ENCODE results near the gene CMKLR1. TPM values are rescaled to one million over a fixed set of nuclear protein-coding genes. Genes with fewer than 3 reads are reported as not detected.

Gene CMKLR1
- total RNA-seq, 3 donors from 2014 or later (not counting 1 experiment from before 2014, with no cell fraction given), result 40.7 to 99.1 (median 63.2) TPM

DNA sequence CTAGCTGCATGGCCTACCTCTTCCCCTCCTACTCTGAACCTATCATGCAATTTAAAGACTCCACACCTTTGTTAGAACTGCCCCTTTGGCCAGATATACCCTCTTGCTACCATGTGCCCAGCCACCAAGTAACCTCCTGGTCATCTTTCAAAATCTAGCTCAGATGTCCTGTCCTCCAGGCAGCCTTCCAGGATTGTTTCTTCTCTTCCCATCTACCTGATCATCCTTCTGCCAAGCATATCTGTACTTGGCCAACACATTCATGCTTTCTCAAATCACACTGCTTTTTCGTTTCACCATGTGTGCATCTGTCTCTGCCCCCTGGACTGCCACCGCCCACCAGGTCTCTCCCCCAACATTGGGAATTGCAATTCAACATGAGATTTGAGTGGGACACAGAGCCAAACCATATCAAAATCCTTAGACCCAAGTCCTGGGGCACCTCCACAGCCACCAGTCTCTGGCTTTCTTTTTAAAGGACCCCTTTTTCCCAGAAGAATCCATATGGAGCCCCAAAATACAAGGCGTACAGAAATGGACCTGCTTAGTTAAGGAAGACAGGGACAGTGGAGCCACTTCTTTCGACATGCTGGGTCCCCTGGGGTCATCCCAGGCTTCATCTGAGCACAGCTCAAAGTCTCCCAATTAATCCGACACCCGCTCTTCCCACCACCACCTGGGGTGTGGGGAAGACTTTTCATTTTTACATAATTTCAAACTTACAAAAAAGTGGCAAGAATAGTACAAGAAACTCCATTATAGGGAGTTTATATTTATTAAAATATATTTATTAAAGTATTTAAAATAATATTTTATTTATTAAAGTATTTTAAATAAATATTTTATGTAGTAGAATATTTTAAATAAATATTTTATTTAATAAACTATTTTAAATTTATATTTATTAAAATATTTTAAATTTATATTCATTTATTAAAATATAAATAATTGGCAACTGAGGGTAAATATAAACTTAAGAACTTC is 7.9 kb upstream of the CMKLR1 start:
- Histone ChIP-seq H3K27me3 (ENCODE audit: control insufficient read depth, insufficient read depth, low read length) (no peaks in the 10 kb centered on the region), H3K36me3 (ENCODE audit: control insufficient read depth, insufficient read depth, low read length) (no peaks in the 10 kb centered on the region), H3K27ac (ENCODE audit: low read length) (no peak overlapping the region), H3K4me1 (ENCODE audit: control insufficient read depth, insufficient read depth, low read length) (no peaks in the 10 kb centered on the region), H3K9me3 (ENCODE audit: control insufficient read depth, insufficient read depth, low read length) (no peaks in the 10 kb centered on the region), H3K4me3 (ENCODE audit: low read length) (no peak overlapping the region)
- 91% methylated on average over 4 of the region's 6 CpGs for WGBS (ENCODE audit: insufficient coverage)
- peaks cover 0 to 23% of the 10 kb centered on the region in 2 donors for H3K4me1 Mint-ChIP-seq
- TF ChIP-seq, protein P1, sequence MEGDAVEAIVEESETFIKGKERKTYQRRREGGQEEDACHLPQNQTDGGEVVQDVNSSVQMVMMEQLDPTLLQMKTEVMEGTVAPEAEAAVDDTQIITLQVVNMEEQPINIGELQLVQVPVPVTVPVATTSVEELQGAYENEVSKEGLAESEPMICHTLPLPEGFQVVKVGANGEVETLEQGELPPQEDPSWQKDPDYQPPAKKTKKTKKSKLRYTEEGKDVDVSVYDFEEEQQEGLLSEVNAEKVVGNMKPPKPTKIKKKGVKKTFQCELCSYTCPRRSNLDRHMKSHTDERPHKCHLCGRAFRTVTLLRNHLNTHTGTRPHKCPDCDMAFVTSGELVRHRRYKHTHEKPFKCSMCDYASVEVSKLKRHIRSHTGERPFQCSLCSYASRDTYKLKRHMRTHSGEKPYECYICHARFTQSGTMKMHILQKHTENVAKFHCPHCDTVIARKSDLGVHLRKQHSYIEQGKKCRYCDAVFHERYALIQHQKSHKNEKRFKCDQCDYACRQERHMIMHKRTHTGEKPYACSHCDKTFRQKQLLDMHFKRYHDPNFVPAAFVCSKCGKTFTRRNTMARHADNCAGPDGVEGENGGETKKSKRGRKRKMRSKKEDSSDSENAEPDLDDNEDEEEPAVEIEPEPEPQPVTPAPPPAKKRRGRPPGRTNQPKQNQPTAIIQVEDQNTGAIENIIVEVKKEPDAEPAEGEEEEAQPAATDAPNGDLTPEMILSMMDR (IDR thresholded peaks at IDR 0.05), result no peak
- ATAC-seq, result no peak
- H3K36me3 Mint-ChIP-seq, result no peaks in the 10 kb centered on the region
- no peaks in the 10 kb centered on the region for H3K27me3 Mint-ChIP-seq (ENCODE audit: low read depth in 2 of 2)
- no peak overlapping the region for H3K4me3 Mint-ChIP-seq
- no peak overlapping the region for H3K27ac Mint-ChIP-seq
- intact Hi-C loops (cut with micrococcal nuclease), result no loop called here
- peaks cover 0 to 2% of the 10 kb centered on the region in 2 donors for H3K9me3 Mint-ChIP-seq
- DNase-seq, result no peak

- Mint-ChIP-seq H3K27me3 (ENCODE audit: low read depth in 2 of 2) (no peaks in the 10 kb centered on the region), H3K4me3 (no peak overlapping the region), H3K36me3 (no peaks in the 10 kb centered on the region), H3K4me1 (peaks cover 0 to 24% of the 10 kb centered on the region in 2 donors), H3K27ac (no peak overlapping the region), H3K9me3 (peaks cover 0 to 2% of the 10 kb centered on the region in 2 donors)
- H3K27me3 ChIP-seq (ENCODE audit: control insufficient read depth, insufficient read depth, low read length), result no peaks in the 10 kb centered on the region
- H3K4me1 ChIP-seq (ENCODE audit: control insufficient read depth, insufficient read depth, low read length), result no peaks in the 10 kb centered on the region
- H3K27ac ChIP-seq (ENCODE audit: low read length), result no peak overlapping the region
- DNase-seq (no peak), ATAC-seq (no peak)
- intact Hi-C loops (cut with micrococcal nuclease), result no loop called here
- H3K36me3 ChIP-seq (ENCODE audit: control insufficient read depth, insufficient read depth, low read length), result no peaks in the 10 kb centered on the region
- H3K4me3 ChIP-seq (ENCODE audit: low read length), result no peak overlapping the region
- TF ChIP-seq, protein P1 (IDR thresholded peaks at IDR 0.05), result no peak
- H3K9me3 ChIP-seq (ENCODE audit: control insufficient read depth, insufficient read depth, low read length), result no peaks in the 10 kb centered on the region
- 75% methylated on average over 8 of the region's 8 CpGs for WGBS (ENCODE audit: insufficient coverage)
Measured at GRCh38 chr12:108345716-108346633, 6.9 kb upstream of the CMKLR1 start.

GRCh38 chr12:108342985-108343384 is 3.9 kb upstream of the CMKLR1 start:
- WGBS (ENCODE audit: insufficient coverage), result 79% methylated on average over 5 of the region's 5 CpGs
- intact Hi-C loops (cut with micrococcal nuclease), result no loop called here
- TF ChIP-seq, protein P1 (IDR thresholded peaks at IDR 0.05), result no peak
- H3K27me3 ChIP-seq (ENCODE audit: control insufficient read depth, insufficient read depth, low read length), result no peaks in the 10 kb centered on the region
- H3K36me3 ChIP-seq (ENCODE audit: control insufficient read depth, insufficient read depth, low read length), result no peaks in the 10 kb centered on the region
- Mint-ChIP-seq H3K4me3 (no peak overlapping the region), H3K4me1 (peaks cover 10 to 46% of the 10 kb centered on the region in 2 donors), H3K27ac (no peak overlapping the region), H3K36me3 (no peaks in the 10 kb centered on the region), H3K27me3 (ENCODE audit: low read depth in 2 of 2) (no peaks in the 10 kb centered on the region), H3K9me3 (peaks cover 0 to 2% of the 10 kb centered on the region in 2 donors)
- peaks cover 17% of the 10 kb centered on the region for H3K4me1 ChIP-seq (ENCODE audit: control insufficient read depth, insufficient read depth, low read length)
- no peaks in the 10 kb centered on the region for H3K9me3 ChIP-seq (ENCODE audit: control insufficient read depth, insufficient read depth, low read length)
- no peak for DNase-seq
- H3K4me3 ChIP-seq (ENCODE audit: low read length), result no peak overlapping the region
- no peak overlapping the region for H3K27ac ChIP-seq (ENCODE audit: low read length)
- no peak for ATAC-seq
